NCI-H2107 (cell line): ENCODE results near the gene CHD5.

Experiments
- DNase-seq: peaks from one replicate; lab custom pipeline; 2025; lab: John Stamatoyannopoulos, UW

The CHD5 gene

GRCh38 chr1:6098303-6099215, 81.6 kb downstream of the CHD5 start:
- no peak for DNase-seq

GRCh38 chr1:6097824-6098223, 82.3 kb downstream of the CHD5 start:
- DNase-seq = no peak

GRCh38 chr1:6097117-6097595, 83.0 kb downstream of the CHD5 start:
- no peak for DNase-seq

- DNase-seq = no peak
Measured at GRCh38 chr1:6096243-6097116, 83.6 kb downstream of the CHD5 start.

GRCh38 chr1:6095511-6096242, 84.4 kb downstream of the CHD5 start:
- DNase-seq = no peak

GRCh38 chr1:6094801-6095505, 85.2 kb downstream of the CHD5 start:
- DNase-seq = no peak

GRCh38 chr1:6094246-6094645, 85.9 kb downstream of the CHD5 start:
- no peak for DNase-seq

GRCh38 chr1:6093611-6094010, 86.5 kb downstream of the CHD5 start:
- no peak for DNase-seq

GRCh38 chr1:6093071-6093470, 87.0 kb downstream of the CHD5 start:
- no peak for DNase-seq

- no peak for DNase-seq
Measured at GRCh38 chr1:6092211-6092610, 87.9 kb downstream of the CHD5 start.

- DNase-seq = no peak
Measured at GRCh38 chr1:6091823-6092109, 88.4 kb downstream of the CHD5 start.

GRCh38 chr1:6090996-6091822, 88.9 kb downstream of the CHD5 start:
- no peak for DNase-seq

GRCh38 chr1:6090288-6090687, 89.8 kb downstream of the CHD5 start:
- DNase-seq = no peak

GRCh38 chr1:6088956-6089355, 91.2 kb downstream of the CHD5 start:
- no peak for DNase-seq

- DNase-seq = no peak
Measured at GRCh38 chr1:6087958-6088357, 92.2 kb downstream of the CHD5 start.

- DNase-seq = no peak
Measured at GRCh38 chr1:6087377-6087772, 92.7 kb downstream of the CHD5 start.

- DNase-seq = no peak
Measured at GRCh38 chr1:6086762-6087376, 93.3 kb downstream of the CHD5 start.

- no peak for DNase-seq
Measured at GRCh38 chr1:6086358-6086757, 93.8 kb downstream of the CHD5 start.

GRCh38 chr1:6085666-6086065, 94.5 kb downstream of the CHD5 start:
- DNase-seq = no peak

GRCh38 chr1:6084781-6085495, 95.2 kb downstream of the CHD5 start:
- no peak for DNase-seq
